ENCODE measurements around the gene SSR3. TPM values are rescaled to one million over a fixed set of nuclear protein-coding genes. Genes with fewer than 3 reads are reported as not detected.
A peak's percentile ranks its signal among the peaks of the same experiment; 100 is the strongest.

The SSR3 gene
- total RNA-seq, 1 experiment from 2014 or later = 531 TPM

DNA sequence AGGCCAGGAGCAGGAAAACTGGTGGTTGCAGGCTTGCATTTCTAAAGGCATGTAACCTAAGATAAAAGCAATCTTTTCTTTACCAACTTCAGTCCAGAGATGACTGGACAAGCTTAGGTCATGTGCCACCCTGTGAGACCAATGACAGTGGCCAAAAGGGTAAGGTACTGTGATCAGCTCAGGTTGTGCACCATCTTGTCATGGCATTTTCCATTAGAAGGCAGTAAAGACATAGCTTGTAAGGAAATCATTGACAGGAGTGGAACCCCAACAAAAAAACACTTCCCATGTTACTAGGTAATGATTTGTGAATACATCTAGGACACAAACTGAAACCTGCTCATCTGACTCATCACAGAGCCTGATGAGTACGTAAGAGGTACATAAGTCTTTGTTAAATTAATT lies 35.2 kb downstream of the SSR3 start:
- DNase-seq (ENCODE audit: low spot score) = no peak
- Histone ChIP-seq H3K27me3 (replicated peaks; ENCODE audit: insufficient read depth, low read depth, low read length, poor library complexity) (no peaks in the 10 kb centered on the region), H3K36me3 (ENCODE audit: insufficient read depth, low read length, poor library complexity, severe bottlenecking) (no peaks in the 10 kb centered on the region), H3K4me1 (ENCODE audit: insufficient read depth, low read length, poor library complexity, severe bottlenecking) (peaks cover 36% of the 10 kb centered on the region), H3K4me3 (ENCODE audit: low read depth, low read length, poor library complexity, severe bottlenecking) (no peak overlapping the region), H3K9me3 (ENCODE audit: low read depth, low read length, poor library complexity, severe bottlenecking) (no peaks in the 10 kb centered on the region), H3K27ac (ENCODE audit: low read depth, low read length, poor library complexity, severe bottlenecking) (no peak overlapping the region)
- TF ChIP-seq, protein P1, sequence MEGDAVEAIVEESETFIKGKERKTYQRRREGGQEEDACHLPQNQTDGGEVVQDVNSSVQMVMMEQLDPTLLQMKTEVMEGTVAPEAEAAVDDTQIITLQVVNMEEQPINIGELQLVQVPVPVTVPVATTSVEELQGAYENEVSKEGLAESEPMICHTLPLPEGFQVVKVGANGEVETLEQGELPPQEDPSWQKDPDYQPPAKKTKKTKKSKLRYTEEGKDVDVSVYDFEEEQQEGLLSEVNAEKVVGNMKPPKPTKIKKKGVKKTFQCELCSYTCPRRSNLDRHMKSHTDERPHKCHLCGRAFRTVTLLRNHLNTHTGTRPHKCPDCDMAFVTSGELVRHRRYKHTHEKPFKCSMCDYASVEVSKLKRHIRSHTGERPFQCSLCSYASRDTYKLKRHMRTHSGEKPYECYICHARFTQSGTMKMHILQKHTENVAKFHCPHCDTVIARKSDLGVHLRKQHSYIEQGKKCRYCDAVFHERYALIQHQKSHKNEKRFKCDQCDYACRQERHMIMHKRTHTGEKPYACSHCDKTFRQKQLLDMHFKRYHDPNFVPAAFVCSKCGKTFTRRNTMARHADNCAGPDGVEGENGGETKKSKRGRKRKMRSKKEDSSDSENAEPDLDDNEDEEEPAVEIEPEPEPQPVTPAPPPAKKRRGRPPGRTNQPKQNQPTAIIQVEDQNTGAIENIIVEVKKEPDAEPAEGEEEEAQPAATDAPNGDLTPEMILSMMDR (conservative IDR thresholded peaks at IDR 0.05; ENCODE audit: low read depth, low read length) = no peak
- no peak for TF ChIP-seq EZH2 (IDR thresholded peaks at IDR 0.05; ENCODE audit: borderline replicate concordance, low read depth, low read length, poor library complexity, severe bottlenecking)
- ChIA-PET POLR2A (ENCODE audit: low non-redundant PET) (no interaction called here), CTCF (no interaction called here)
- BruUV-seq (replicated peaks) = no TSS peak
- intact Hi-C loops (cut with micrococcal nuclease; ENCODE audit: unreplicated experiment) = no loop called here

DNA sequence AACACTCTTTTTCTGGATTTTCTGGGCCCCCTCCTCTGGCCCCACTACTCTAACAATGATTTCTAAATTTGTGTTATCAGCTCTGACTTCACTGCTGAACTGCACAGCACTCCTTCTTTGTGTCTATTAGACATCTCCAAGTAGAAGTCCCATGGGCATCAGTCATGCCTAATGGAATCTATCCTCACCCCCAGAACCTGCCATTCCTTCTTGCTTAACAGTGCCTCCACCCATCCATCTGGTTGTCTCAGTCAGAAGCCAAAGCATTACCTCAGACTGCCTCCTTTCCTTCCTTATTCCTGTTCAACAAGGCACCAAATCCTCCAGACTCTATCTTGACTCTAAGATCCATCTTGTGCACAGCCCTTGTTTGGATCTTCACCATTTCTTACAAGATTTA lies 36.2 kb downstream of the SSR3 start:
- no peaks in the 10 kb centered on the region for H3K9me3 ChIP-seq (ENCODE audit: low read depth, low read length, poor library complexity, severe bottlenecking)
- CTCF ChIA-PET = interaction anchor here (1.1 kb wide), 1 partner anchor 43 kb away, joined by 3 read pairs; no protein-coding TSS in a partner anchor

DNA sequence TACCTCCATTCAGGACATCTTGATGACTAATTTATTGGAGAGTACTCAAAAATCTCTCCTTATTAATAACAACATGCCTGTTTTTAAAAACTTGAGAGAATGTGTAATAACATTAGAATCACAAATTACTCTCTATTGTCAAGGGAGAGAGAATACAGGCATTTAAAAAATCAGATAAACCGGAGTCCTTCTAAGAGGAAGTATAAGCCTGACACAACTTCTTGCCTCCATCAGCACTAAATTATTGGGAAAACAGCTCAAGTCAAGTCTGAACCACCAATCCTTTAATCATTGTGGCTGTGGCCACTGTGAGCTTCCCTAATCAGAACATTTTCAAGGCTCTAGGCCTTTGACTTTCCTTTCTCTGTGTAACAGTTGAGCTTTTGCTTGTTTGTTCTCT lies 38.0 kb downstream of the SSR3 start:
- Histone ChIP-seq H3K36me3 (ENCODE audit: insufficient read depth, low read length, poor library complexity, severe bottlenecking) (no peaks in the 10 kb centered on the region), H3K4me3 (ENCODE audit: low read depth, low read length, poor library complexity, severe bottlenecking) (no peak overlapping the region), H3K27ac (ENCODE audit: low read depth, low read length, poor library complexity, severe bottlenecking) (no peak overlapping the region), H3K4me1 (ENCODE audit: insufficient read depth, low read length, poor library complexity, severe bottlenecking) (peaks cover 22% of the 10 kb centered on the region), H3K9me3 (ENCODE audit: low read depth, low read length, poor library complexity, severe bottlenecking) (no peaks in the 10 kb centered on the region), H3K27me3 (replicated peaks; ENCODE audit: insufficient read depth, low read depth, low read length, poor library complexity) (no peaks in the 10 kb centered on the region)
- TF ChIP-seq, protein P1 (conservative IDR thresholded peaks at IDR 0.05; ENCODE audit: low read depth, low read length) = no peak
- TF ChIP-seq EZH2 (IDR thresholded peaks at IDR 0.05; ENCODE audit: borderline replicate concordance, low read depth, low read length, poor library complexity, severe bottlenecking) = no peak
- no TSS peak for BruUV-seq (replicated peaks)
- ChIA-PET CTCF (no interaction called here), POLR2A (ENCODE audit: low non-redundant PET) (no interaction called here)
- intact Hi-C loops (cut with micrococcal nuclease; ENCODE audit: unreplicated experiment) = no loop called here
- DNase-seq (ENCODE audit: low spot score) = no peak

More for the DNA sequence above, 36.2 kb downstream of the SSR3 start:
- Histone ChIP-seq H3K27me3 (replicated peaks; ENCODE audit: insufficient read depth, low read depth, low read length, poor library complexity) (no peaks in the 10 kb centered on the region), H3K4me3 (ENCODE audit: low read depth, low read length, poor library complexity, severe bottlenecking) (no peak overlapping the region), H3K4me1 (ENCODE audit: insufficient read depth, low read length, poor library complexity, severe bottlenecking) (peaks cover 34% of the 10 kb centered on the region), H3K36me3 (ENCODE audit: insufficient read depth, low read length, poor library complexity, severe bottlenecking) (no peaks in the 10 kb centered on the region), H3K27ac (ENCODE audit: low read depth, low read length, poor library complexity, severe bottlenecking) (no peak overlapping the region)
- DNase-seq (ENCODE audit: low spot score) = peak; percentile 40
- TF ChIP-seq, protein P1 (conservative IDR thresholded peaks at IDR 0.05; ENCODE audit: low read depth, low read length) = no peak
- TF ChIP-seq EZH2 (IDR thresholded peaks at IDR 0.05; ENCODE audit: borderline replicate concordance, low read depth, low read length, poor library complexity, severe bottlenecking) = no peak
- POLR2A ChIA-PET (ENCODE audit: low non-redundant PET) = no interaction called here
- intact Hi-C loops (cut with micrococcal nuclease; ENCODE audit: unreplicated experiment) = no loop called here
- BruUV-seq (replicated peaks) = no TSS peak

Measured in A673 (cell line).